H9 (cell line): ENCODE results near the gene CDH22. TPM values are rescaled to one million over a fixed set of nuclear protein-coding genes. Genes with fewer than 3 reads are reported as not detected.

ENCODE experiments used
- DNase-seq: peaks from one replicate; pipeline ENCODE4 v3.0.0-alpha.2; 2017
- H2AFZ ChIP-seq: one replicate; pipeline ENCODE4 v1.6.1; 2013; ENCODE audit warnings: mild to moderate bottlenecking, low read length, control low read depth, moderate library complexity
- H2AK5ac ChIP-seq: 2 replicates; pipeline ENCODE4 v1.6.1; 2013; ENCODE audit warnings: low read length, control low read depth, mixed read lengths; ENCODE audit not compliant: insufficient read length
- H2BK120ac ChIP-seq: one replicate; pipeline ENCODE4 v1.6.1; 2013; ENCODE audit warnings: low read depth, mild to moderate bottlenecking, low read length, control low read depth, inconsistent platforms; ENCODE audit not compliant: poor library complexity, severe bottlenecking
- H2BK12ac ChIP-seq: 2 replicates; pipeline ENCODE4 v1.6.1; 2013; ENCODE audit warnings: low read length, control low read depth, mixed read lengths, low read depth; ENCODE audit not compliant: insufficient read length
- H2BK15ac ChIP-seq: 2 replicates; pipeline ENCODE4 v1.6.1; 2013; ENCODE audit warnings: low read depth, low read length, control low read depth
- H2BK20ac ChIP-seq: one replicate; pipeline ENCODE4 v1.6.1; 2013; ENCODE audit warnings: low read depth, mild to moderate bottlenecking, low read length, control low read depth, inconsistent platforms; ENCODE audit not compliant: poor library complexity, severe bottlenecking
- H2BK5ac ChIP-seq: 2 replicates; pipeline ENCODE4 v1.6.1; 2013; ENCODE audit warnings: low read length, control low read depth, mixed read lengths; ENCODE audit not compliant: insufficient read length
- H3K14ac ChIP-seq: 2 replicates; pipeline ENCODE4 v1.6.1; 2013; ENCODE audit warnings: low read length, control low read depth; ENCODE audit not compliant: insufficient read depth
- H3K18ac ChIP-seq: 2 replicates; pipeline ENCODE4 v1.6.1; 2013; ENCODE audit warnings: low read depth, mild to moderate bottlenecking, mixed read lengths, low read length, control low read depth; ENCODE audit not compliant: insufficient read length
- H3K23ac ChIP-seq: 2 replicates; pipeline ENCODE4 v1.6.1; 2013; ENCODE audit warnings: low read length, control low read depth, mixed read lengths, low read depth; ENCODE audit not compliant: insufficient read length
- H3K23me2 ChIP-seq: 2 replicates; pipeline ENCODE4 v1.6.1; 2013; ENCODE audit warnings: low read depth, mild to moderate bottlenecking, mixed read lengths, low read length, control low read depth; ENCODE audit not compliant: insufficient read length, poor library complexity, severe bottlenecking
- H3K27ac ChIP-seq: 2 replicates; pipeline ENCODE4 v1.5.1; 2013; ENCODE audit warnings: low read length, control low read depth, mixed read lengths, low read depth; ENCODE audit not compliant: insufficient read length
- H3K27me3 ChIP-seq: 2 replicates; pipeline ENCODE4 v1.6.1; 2013; ENCODE audit warnings: low read length, control low read depth, inconsistent platforms; ENCODE audit not compliant: insufficient read depth
- H3K4ac ChIP-seq: 2 replicates; pipeline ENCODE4 v1.6.1; 2013; ENCODE audit warnings: low read depth, mild to moderate bottlenecking, control low read depth, inconsistent platforms, low read length, moderate library complexity
- H3K4me1 ChIP-seq: 2 replicates; pipeline ENCODE4 v1.6.1; 2013; ENCODE audit warnings: low read length, control low read depth, inconsistent platforms; ENCODE audit not compliant: insufficient read depth
- H3K4me2 ChIP-seq: 2 replicates; pipeline ENCODE4 v1.6.1; 2013; ENCODE audit warnings: low read length, control low read depth, mixed read lengths; ENCODE audit not compliant: insufficient read length, insufficient read depth
- H3K56ac ChIP-seq: 2 replicates; pipeline ENCODE4 v1.6.1; 2013; ENCODE audit warnings: low read depth, mild to moderate bottlenecking, mixed read lengths, low read length, control low read depth; ENCODE audit not compliant: insufficient read length
- H3K79me1 ChIP-seq: 2 replicates; pipeline ENCODE4 v1.6.1; 2013; ENCODE audit warnings: low read depth, mild to moderate bottlenecking, moderate library complexity, low read length, control low read depth, inconsistent platforms; ENCODE audit not compliant: insufficient read depth, poor library complexity, severe bottlenecking
- H3K79me2 ChIP-seq: 2 replicates; pipeline ENCODE4 v1.6.1; 2013; ENCODE audit warnings: low read length, control low read depth, inconsistent platforms; ENCODE audit not compliant: insufficient read depth
- H3K9ac ChIP-seq: 2 replicates; pipeline ENCODE4 v1.6.1; 2013; ENCODE audit warnings: low read length, control low read depth, mixed read lengths; ENCODE audit not compliant: insufficient read length; ENCODE audit errors: extremely low read depth
- H3K9me3 ChIP-seq: one replicate; pipeline ENCODE4 v1.6.1; 2013; ENCODE audit warnings: low read depth, low read length, inconsistent platforms; ENCODE audit not compliant: control insufficient read depth
- H3T11ph ChIP-seq: one replicate; pipeline ENCODE4 v1.6.1; 2013; ENCODE audit warnings: mild to moderate bottlenecking, low read length, control low read depth, inconsistent platforms
- H4K20me1 ChIP-seq: one replicate; pipeline ENCODE4 v1.6.1; 2013; ENCODE audit not compliant: control insufficient read depth, insufficient read length, insufficient read depth
- H4K5ac ChIP-seq: 2 replicates; pipeline ENCODE4 v1.6.1; 2013; ENCODE audit warnings: low read depth, mild to moderate bottlenecking, mixed read lengths, low read length, control low read depth; ENCODE audit not compliant: insufficient read length
- H4K8ac ChIP-seq: replicated peaks from 2 replicates; pipeline ENCODE4 v1.6.1; 2013; ENCODE audit warnings: low read length, control low read depth, mixed read lengths, low read depth; ENCODE audit not compliant: insufficient read length
- H4K91ac ChIP-seq: 2 replicates; pipeline ENCODE4 v1.6.1; 2013; ENCODE audit warnings: low read depth, mild to moderate bottlenecking, moderate library complexity, mixed read lengths, low read length, control low read depth; ENCODE audit not compliant: insufficient read length
- H3K27ac Mint-ChIP-seq, 3 experiments: 2 replicates in 2 of 3; 3 replicates in 1 of 3; pipeline ENCODE4 v1.8.0; 2020 to 2021; ENCODE audit warnings: mixed read lengths in 3 of 3, mild to moderate bottlenecking in 1 of 3, moderate library complexity in 1 of 3
- H3K27me3 Mint-ChIP-seq: 2 replicates; pipeline ENCODE4 v1.8.0; 2021; ENCODE audit warnings: low read depth, mild to moderate bottlenecking, moderate library complexity, mixed read lengths
- H3K36me3 Mint-ChIP-seq, 3 experiments: 2 replicates in 2 of 3; 3 replicates in 1 of 3; pipeline ENCODE4 v1.8.0; 2020 to 2021; ENCODE audit warnings: low read depth in 3 of 3, mixed read lengths in 3 of 3; ENCODE audit not compliant: insufficient read depth in 1 of 3
- H3K4me1 Mint-ChIP-seq, 2 experiments: 2 replicates each; pipeline ENCODE4 v1.8.0; 2020; ENCODE audit warnings: mixed read lengths in 2 of 2
- H3K4me3 Mint-ChIP-seq, 2 experiments: 2 replicates in 1 of 2; 3 replicates in 1 of 2; pipeline ENCODE4 v1.8.0; 2020 to 2021; ENCODE audit warnings: mild to moderate bottlenecking in 2 of 2, mixed read lengths in 2 of 2, moderate library complexity in 1 of 2
- H3K9me3 Mint-ChIP-seq, 2 experiments: 2 replicates in 1 of 2; 3 replicates in 1 of 2; pipeline ENCODE4 v1.8.0; 2020; ENCODE audit warnings: mild to moderate bottlenecking in 2 of 2, mixed read lengths in 2 of 2, moderate library complexity in 1 of 2
- WGBS: extraction: QIAGEN DNeasy Blood & Tissue Kit; methylation state at CpG from one replicate; pipeline ENCODE4 v1.1.7; 2013; ENCODE audit warnings: missing lambda C conversion rate, low lambda C conversion rate, mixed read lengths; ENCODE audit not compliant: insufficient read length; ENCODE audit errors: extremely low coverage; 5-methylcytosine and 5-hydroxymethylcytosine counted together
- total RNA-seq: library from RNA; stranded (reverse); gene quantifications from 2 replicates; pipeline ENCODE4 v1.2.1, GENCODE V29; 2021
- TF ChIP-seq, protein P1 (sequence below): fragments of 200-600 bp; sonication (generic); conservative IDR thresholded peaks from 3 replicates; pipeline ENCODE4 v1.8.0; 2021; ENCODE audit warnings: antibody characterized with exemption, mild to moderate bottlenecking

CDH22 gene
- total RNA-seq, 1 experiment from 2014 or later: not detected

DNA sequence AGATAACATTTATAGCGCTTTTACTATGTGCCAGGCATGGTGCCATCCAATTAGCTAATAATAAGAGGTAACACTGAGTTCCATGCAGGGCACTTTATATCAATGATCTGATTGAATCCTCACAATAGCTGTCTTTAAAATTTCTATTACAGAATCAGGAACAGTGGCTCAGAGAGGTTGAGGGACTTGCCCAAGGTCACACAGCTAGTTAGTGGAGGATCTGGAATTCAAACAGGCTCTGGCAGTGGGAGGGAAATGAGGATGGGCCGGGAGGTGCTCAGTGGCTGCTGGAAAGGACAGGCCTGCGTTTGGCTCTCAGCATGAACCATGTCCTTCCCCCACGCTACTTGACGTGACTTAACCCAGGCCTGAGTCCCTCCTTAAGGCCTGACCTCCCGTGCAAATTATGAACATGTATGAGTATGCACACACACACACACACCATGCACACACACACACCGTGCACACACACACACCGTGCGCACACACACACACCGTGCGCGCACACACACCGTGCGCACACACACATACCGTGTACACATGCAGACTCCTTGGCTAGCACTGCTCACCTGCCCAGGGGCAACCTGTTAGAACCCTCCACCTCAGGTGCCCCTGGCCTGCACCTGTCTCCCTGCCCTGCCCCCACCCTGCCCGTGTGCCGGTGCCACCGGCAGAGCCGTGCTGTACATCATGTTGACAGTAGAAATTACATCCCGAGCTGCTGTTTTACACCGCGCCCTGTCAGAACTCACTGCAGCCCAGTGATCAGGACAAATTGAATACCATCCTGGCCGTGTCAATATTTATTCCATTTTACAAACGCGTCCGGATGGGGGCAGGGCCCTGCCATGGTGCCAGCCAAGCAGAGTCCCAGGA, 43.7 kb downstream of the CDH22 start:
- Histone ChIP-seq H3K56ac (no peak overlapping the region), H2BK12ac (no peak overlapping the region), H2BK5ac (no peak overlapping the region), H2BK20ac (no peak overlapping the region), H3K9me3 (no peaks in the 10 kb centered on the region), H2BK15ac (no peak overlapping the region), H3K79me2 (no peaks in the 10 kb centered on the region), H3K23ac (no peak overlapping the region), H3K27me3 (no peaks in the 10 kb centered on the region), H3T11ph (no peak overlapping the region), H2BK120ac (no peak overlapping the region), H4K5ac (no peak overlapping the region), H2AFZ (no peak overlapping the region), H3K27ac (no peak overlapping the region), H3K9ac (no peak overlapping the region), H3K4me2 (no peak overlapping the region), H3K23me2 (no peaks in the 10 kb centered on the region), H4K20me1 (peaks cover 3% of the 10 kb centered on the region), H3K14ac (no peak overlapping the region; the same call in 1 of the 2 replicates), H2AK5ac (no peak overlapping the region), H3K4me1 (no peaks in the 10 kb centered on the region), H3K79me1 (no peaks in the 10 kb centered on the region), H4K91ac (no peak overlapping the region), H3K4ac (no peak overlapping the region), H3K18ac (no peak overlapping the region), H4K8ac (no peak overlapping the region)
- Mint-ChIP-seq H3K36me3 (no peaks in the 10 kb centered on the region), H3K4me1 (peaks cover 3 to 12% of the 10 kb centered on the region in 2 experiments; a peak in 3 of 4 replicates), H3K4me3 (no peak overlapping the region), H3K27me3 (peaks cover 18% of the 10 kb centered on the region), H3K9me3 (peaks cover 0 to 3% of the 10 kb centered on the region in 2 experiments; a peak in 3 of 5 replicates), H3K27ac (peak overlapping the region in 1 of 3 experiments; percentile 41; a peak in 1 of 7 replicates)
- TF ChIP-seq, protein P1, sequence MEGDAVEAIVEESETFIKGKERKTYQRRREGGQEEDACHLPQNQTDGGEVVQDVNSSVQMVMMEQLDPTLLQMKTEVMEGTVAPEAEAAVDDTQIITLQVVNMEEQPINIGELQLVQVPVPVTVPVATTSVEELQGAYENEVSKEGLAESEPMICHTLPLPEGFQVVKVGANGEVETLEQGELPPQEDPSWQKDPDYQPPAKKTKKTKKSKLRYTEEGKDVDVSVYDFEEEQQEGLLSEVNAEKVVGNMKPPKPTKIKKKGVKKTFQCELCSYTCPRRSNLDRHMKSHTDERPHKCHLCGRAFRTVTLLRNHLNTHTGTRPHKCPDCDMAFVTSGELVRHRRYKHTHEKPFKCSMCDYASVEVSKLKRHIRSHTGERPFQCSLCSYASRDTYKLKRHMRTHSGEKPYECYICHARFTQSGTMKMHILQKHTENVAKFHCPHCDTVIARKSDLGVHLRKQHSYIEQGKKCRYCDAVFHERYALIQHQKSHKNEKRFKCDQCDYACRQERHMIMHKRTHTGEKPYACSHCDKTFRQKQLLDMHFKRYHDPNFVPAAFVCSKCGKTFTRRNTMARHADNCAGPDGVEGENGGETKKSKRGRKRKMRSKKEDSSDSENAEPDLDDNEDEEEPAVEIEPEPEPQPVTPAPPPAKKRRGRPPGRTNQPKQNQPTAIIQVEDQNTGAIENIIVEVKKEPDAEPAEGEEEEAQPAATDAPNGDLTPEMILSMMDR: no peak
- DNase-seq: no peak
- WGBS: no CpG with 5 or more reads among the region's 26 CpGs
